A549 (cell line): ENCODE measurements around the gene CACNA1F. TPM values are rescaled to one million over a fixed set of nuclear protein-coding genes. Genes with fewer than 3 reads are reported as not detected.

Experiments used
- ATAC-seq, 2 experiments: fragments of 200-7000 bp in 1 of 2; fragments of >200 bp in 1 of 2; cut with Nextera tagmentation in 1 of 2; cut with Tn5 transposase in 1 of 2; 3 replicates each; pipeline versions ENCODE4 v1.8.0 to v1.9.1; 2018 to 2020; ENCODE audit warnings: mild to moderate bottlenecking in 1 of 2, moderate library complexity in 1 of 2
- CTCF ChIA-PET: fragments of 300-600 bp; sonication (Branson Sonifier 250); formaldehyde crosslinking; extraction: SDS; loops from one replicate; lab custom pipeline; 2021; ENCODE audit warnings: antibody characterized with exemption, inconsistent platforms; lab: Yijun Ruan, JAX
- POLR2A ChIA-PET: fragments of 350-600 bp; formaldehyde crosslinking; extraction: SDS; loops from one replicate; lab custom pipeline; 2021; ENCODE audit warnings: antibody characterized with exemption, inconsistent platforms; lab: Yijun Ruan, JAX
- DNase-seq, 2 experiments: peaks; one replicate each; pipeline versions ENCODE4 v3.0.0 to v3.0.0-alpha.2; 2011 to 2016; ENCODE audit warnings: low read depth in 1 of 2, low spot score in 1 of 2
- FAIRE-seq: peaks from 2 replicates; lab custom pipeline; 2011; peaks lifted over from hg19 to GRCh38; lab: Jason Lieb, UNC
- H3K27ac ChIP-seq, 2 experiments: fragments of >200 bp; sonication (Bioruptor Twin); formaldehyde crosslinking; 3 replicates each; pipeline ENCODE4 v1.5.1; 2016 to 2017
- H3K4me1 ChIP-seq: fragments of >200 bp; sonication (Bioruptor Twin); formaldehyde crosslinking; 3 replicates; pipeline ENCODE4 v1.6.1; 2016
- H3K4me2 ChIP-seq: fragments of >200 bp; sonication (Bioruptor Twin); formaldehyde crosslinking; 3 replicates; pipeline ENCODE4 v1.6.1; 2016
- H3K4me3 ChIP-seq: fragments of >200 bp; sonication (Bioruptor Twin); formaldehyde crosslinking; 3 replicates; pipeline ENCODE4 v1.5.1; 2016
- H3K9me3 ChIP-seq: fragments of >200 bp; sonication (Bioruptor Twin); formaldehyde crosslinking; 3 replicates; pipeline ENCODE4 v1.6.1; 2016
- ATOH8 ChIP-seq: fragments of 250-450 bp; sonication (Bioruptor Pico); IDR thresholded peaks from 2 replicates; pipeline ENCODE4 v1.5.0; 2020; ENCODE audit warnings: low read depth, mild to moderate bottlenecking, moderate library complexity
- BCL3 ChIP-seq: fragments of >200 bp; sonication (Bioruptor Twin); formaldehyde crosslinking; IDR thresholded peaks from 3 replicates; pipeline ENCODE4 v1.6.1; 2016
- CBX2 ChIP-seq: fragments of 200-600 bp; sonication (generic); IDR thresholded peaks from 2 replicates; pipeline ENCODE4 v1.6.1; 2016; ENCODE audit warnings: low read depth, mild to moderate bottlenecking, borderline replicate concordance
- CHD4 ChIP-seq: fragments of 200-600 bp; sonication (generic); IDR thresholded peaks from 2 replicates; pipeline ENCODE4 v1.6.1; 2016; ENCODE audit warnings: antibody characterized with exemption, mild to moderate bottlenecking, borderline replicate concordance
- E2F6 ChIP-seq: IDR thresholded peaks from 2 replicates; pipeline ENCODE4 v1.6.1; 2012; ENCODE audit warnings: low read depth, borderline replicate concordance
- EP300 ChIP-seq, 2 experiments: fragments of >200 bp; sonication (Bioruptor Twin); formaldehyde crosslinking; IDR thresholded peaks; 2 replicates in 1 of 2; 3 replicates in 1 of 2; pipeline ENCODE4 v1.6.1; 2016 to 2017
- FOSL2 ChIP-seq, 2 experiments: fragments of 450-650 bp in 1 of 2; fragments of >200 bp in 1 of 2; sonication (Bioruptor Twin) in 1 of 2; formaldehyde crosslinking; IDR thresholded peaks; 2 replicates each; pipeline versions ENCODE4 v1.5.0 to v1.6.1; 2016 to 2020; ENCODE audit warnings: mild to moderate bottlenecking in 1 of 2, moderate library complexity in 1 of 2
- HES2 ChIP-seq: fragments of >200 bp; sonication (Bioruptor Twin); formaldehyde crosslinking; IDR thresholded peaks from 2 replicates; pipeline ENCODE4 v1.6.1; 2016
- HMGXB4 ChIP-seq: fragments of 250-450 bp; sonication (Bioruptor Pico); IDR thresholded peaks from 2 replicates; pipeline ENCODE4 v1.5.0; 2021; ENCODE audit warnings: mild to moderate bottlenecking, moderate library complexity, borderline replicate concordance
- HOXA7 ChIP-seq: fragments of 250-450 bp; sonication (Bioruptor Pico); IDR thresholded peaks from 2 replicates; pipeline ENCODE4 v1.5.0; 2020; ENCODE audit warnings: mild to moderate bottlenecking, moderate library complexity
- HOXB13 ChIP-seq: fragments of 250-450 bp; sonication (Bioruptor Pico); IDR thresholded peaks from 2 replicates; pipeline ENCODE4 v1.5.0; 2020; ENCODE audit warnings: low read depth, mild to moderate bottlenecking, moderate library complexity
- JUN ChIP-seq, 2 experiments: fragments of >200 bp; sonication (Bioruptor Twin); formaldehyde crosslinking; IDR thresholded peaks; 2 replicates in 1 of 2; 3 replicates in 1 of 2; pipeline ENCODE4 v1.6.1; 2016 to 2017
- MAFK ChIP-seq: fragments of 450-650 bp; IDR thresholded peaks from 2 replicates; pipeline ENCODE4 v1.6.1; 2014; ENCODE audit not compliant: partially characterized antibody
- MAX ChIP-seq: IDR thresholded peaks from 2 replicates; pipeline ENCODE4 v1.6.1; 2012
- NPAS2 ChIP-seq: fragments of 250-450 bp; sonication (Bioruptor Pico); IDR thresholded peaks from 2 replicates; pipeline ENCODE4 v1.8.0; 2022; ENCODE audit warnings: mild to moderate bottlenecking, moderate library complexity, borderline replicate concordance
- PBX3 ChIP-seq: IDR thresholded peaks from 2 replicates; pipeline ENCODE4 v1.6.1; 2012
- POLR2A ChIP-seq: IDR thresholded peaks from 2 replicates; pipeline ENCODE4 v1.6.1; 2012; ENCODE audit warnings: mild to moderate bottlenecking, low read length
- POLR2AphosphoS2 ChIP-seq: conservative IDR thresholded peaks from 2 replicates; pipeline ENCODE4 v1.6.1; 2012; ENCODE audit warnings: low read length, improper control_type of control experiment, inconsistent platforms
- RAD21 ChIP-seq, 2 experiments: fragments of >200 bp in 1 of 2; sonication (Bioruptor Twin) in 1 of 2; formaldehyde crosslinking in 1 of 2; IDR thresholded peaks in 1 of 2; conservative IDR thresholded peaks in 1 of 2; 2 replicates in 1 of 2; 3 replicates in 1 of 2; pipeline ENCODE4 v1.6.1; 2012 to 2018; ENCODE audit warnings: inconsistent platforms in 1 of 2
- RCOR1 ChIP-seq: fragments of 150-350 bp; IDR thresholded peaks from 2 replicates; pipeline ENCODE4 v1.6.1; 2014; ENCODE audit warnings: antibody characterized with exemption, low read length, low read depth
- RNF2 ChIP-seq: fragments of 200-600 bp; sonication (generic); IDR thresholded peaks from 2 replicates; pipeline ENCODE4 v1.6.1; 2016; ENCODE audit warnings: low read depth, mild to moderate bottlenecking, antibody characterized with exemption, moderate library complexity, borderline replicate concordance
- SREBF2 ChIP-seq: fragments of 450-650 bp; IDR thresholded peaks from 2 replicates; pipeline ENCODE4 v1.6.1; 2014; ENCODE audit warnings: mild to moderate bottlenecking, moderate library complexity
- TFCP2L1 ChIP-seq: fragments of 250-450 bp; sonication (Bioruptor Pico); IDR thresholded peaks from 2 replicates; pipeline ENCODE4 v1.5.0; 2021; ENCODE audit warnings: mild to moderate bottlenecking
- TP53 ChIP-seq: fragments of 250-450 bp; sonication (Bioruptor Pico); IDR thresholded peaks from 2 replicates; pipeline ENCODE4 v1.5.0; 2021; ENCODE audit warnings: mild to moderate bottlenecking, moderate library complexity
- ZC3H11A ChIP-seq: fragments of 450-650 bp; IDR thresholded peaks from 2 replicates; pipeline ENCODE4 v1.6.1; 2014; ENCODE audit warnings: antibody characterized with exemption, mild to moderate bottlenecking
- ZFP36 ChIP-seq: fragments of 450-650 bp; IDR thresholded peaks from 2 replicates; pipeline ENCODE4 v1.6.1; 2014; ENCODE audit warnings: borderline replicate concordance; ENCODE audit not compliant: partially characterized antibody
- ZNF302 ChIP-seq: fragments of 250-450 bp; sonication (Bioruptor Pico); IDR thresholded peaks from 2 replicates; pipeline ENCODE4 v1.9.0; 2021; ENCODE audit warnings: inconsistent platforms, mild to moderate bottlenecking, moderate library complexity
- WGBS: methylation state at CpG from one replicate; pipeline ENCODE4 v1.1.6; 2017; ENCODE audit errors: missing lambda C conversion rate; 5-methylcytosine and 5-hydroxymethylcytosine counted together
- polyA plus RNA-seq, 4 experiments: library from polyadenylated mRNA; depleted of rRNA in 3 of 4; stranded (reverse); fragments of >200 nt; fragmentation: RNase III in 1 of 4; extraction: RNeasy Plus Mini Kit Qiagen cat#74134 plus additional on column Dnase treatment in 1 of 4; gene quantifications; 2 replicates in 3 of 4; 3 replicates in 1 of 4; pipeline ENCODE4 v1.2.3, GENCODE V29; 2011 to 2017

Gene CACNA1F
- polyA plus RNA-seq, 2 of the 4 experiments (the other 2 are of a cell fraction), result not detected

- no peak for DNase-seq
- H3K4me1 ChIP-seq, result peaks cover 19% of the 10 kb centered on the region; the same call in 2 of the 3 replicates
- H3K9me3 ChIP-seq, result no peaks in the 10 kb centered on the region
- no peak overlapping the region for H3K4me2 ChIP-seq
- TF ChIP-seq RCOR1 (no peak), FOSL2 (IDR thresholded peaks at IDR 0.05) (no peak), FOSL2 (CRISPR knock-in tag; IDR thresholded peaks at IDR 0.05) (no peak), HOXA7 (no peak), RNF2 (no peak), SREBF2 (no peak), TP53 (CRISPR knock-in tag) (no peak), ZC3H11A (no peak), MAFK (no peak), PBX3 (no peak), HES2 (no peak), ATOH8 (CRISPR knock-in tag) (no peak), POLR2AphosphoS2 (no peak), ZNF302 (CRISPR knock-in tag) (no peak), JUN (IDR thresholded peaks at IDR 0.05) (no peak), MAX (no peak), E2F6 (no peak), NPAS2 (no peak), CHD4 (no peak), RAD21 (conservative IDR thresholded peaks at IDR 0.05 in 1 of 2, IDR thresholded peaks at IDR 0.05 in 1 of 2) (no peak)
- TF ChIP-seq, all 56 proteins: peak for 0
- 65% methylated on average over 10 of the region's 10 CpGs for WGBS
- H3K4me3 ChIP-seq, result no peak overlapping the region
- FAIRE-seq (no peak), ATAC-seq (no peak)
- ChIA-PET CTCF (interaction anchor here (0.7 kb wide), 2 partner anchors 8 to 36 kb away, joined by 3 read pairs; no protein-coding TSS in a partner anchor), POLR2A (no interaction called here)
- no peak overlapping the region for H3K27ac ChIP-seq
Measured at GRCh38 chrX:49266523-49267445, 33.6 kb upstream of the CACNA1F start.

GRCh38 chrX:49264460-49264859 lies 31.3 kb upstream of the CACNA1F start, which contains the start of gene FOXP3:
Gene FOXP3 (minus strand): TSS chrX:49264710. CDS start chrX:49258505, 6,205 bp downstream.
- DNase-seq, result no peak
- 75% methylated on average over 11 of the region's 11 CpGs for WGBS
- no peak within 1 kb of the TSS for H3K27ac ChIP-seq
- ChIA-PET CTCF (no interaction called here), POLR2A (no interaction called here)
- H3K9me3 ChIP-seq, result no peaks in the 10 kb centered on the region
- 0 out of 3 replicates have a peak, but pooled peaks cover 6% of the 10 kb centered on the region for H3K4me1 ChIP-seq
- no peak for ATAC-seq
- no peak for FAIRE-seq
- H3K4me3 ChIP-seq, result no peak within 1 kb of the TSS
- H3K4me2 ChIP-seq, result no peak within 1 kb of the TSS
- TF ChIP-seq HMGXB4 (CRISPR knock-in tag), result no peak
- TF ChIP-seq BCL3, result no peak
- TF ChIP-seq POLR2A, result no peak
- no peak for TF ChIP-seq TFCP2L1 (CRISPR knock-in tag)
- TF ChIP-seq ZFP36, result no peak
- TF ChIP-seq EP300 (IDR thresholded peaks at IDR 0.05), result no peak
- no peak for TF ChIP-seq RCOR1
- TF ChIP-seq HOXB13 (CRISPR knock-in tag), result no peak
- TF ChIP-seq CBX2, result no peak
